Measurements from ENCODE around the gene GPR55. TPM values are rescaled to one million over a fixed set of nuclear protein-coding genes. Genes with fewer than 3 reads are reported as not detected.
"Not testable (repeated sequence)": the region's sequence is repeated elsewhere in the genome, so short reads cannot be mapped to it uniquely, and the experiment has no call there.

GPR55 gene
- total RNA-seq (ENCODE audit: insufficient read depth, low replicate concordance), result 0.96 TPM

GRCh38 chr2:230924470-230925341 lies at the start of gene GPR55:
GPR55 (minus strand) TSS chr2:230925242; CDS start chr2:230910962, 14,280 bp downstream.
- DNase-seq (ENCODE audit: low spot score), result no peak

- DNase-seq (ENCODE audit: low spot score), result no peak
Measured at GRCh38 chr2:230974096-230974913, 49.3 kb upstream of the GPR55 start.

- no peak for DNase-seq (ENCODE audit: low spot score)
Measured at GRCh38 chr2:230972046-230972445, 47.0 kb upstream of the GPR55 start.

GRCh38 chr2:230969659-230970015 lies 44.6 kb upstream of the GPR55 start:
- DNase-seq (ENCODE audit: low spot score), result no peak

GRCh38 chr2:230968921-230969658 lies 44.0 kb upstream of the GPR55 start:
- no peak for DNase-seq (ENCODE audit: low spot score)

- DNase-seq (ENCODE audit: low spot score), result not testable (repeated sequence)
Measured at GRCh38 chr2:230968314-230968713, 43.3 kb upstream of the GPR55 start.

- no peak for DNase-seq (ENCODE audit: low spot score)
Measured at GRCh38 chr2:230967113-230967512, 42.1 kb upstream of the GPR55 start.

GRCh38 chr2:230964136-230964730 lies 39.2 kb upstream of the GPR55 start:
- DNase-seq (ENCODE audit: low spot score), result no peak

GRCh38 chr2:230961091-230961491 lies 36.0 kb upstream of the GPR55 start:
- DNase-seq (ENCODE audit: low spot score), result no peak

GRCh38 chr2:230960026-230960425 lies 35.0 kb upstream of the GPR55 start:
- DNase-seq (ENCODE audit: low spot score), result no peak

GRCh38 chr2:230958820-230959756 lies 34.0 kb upstream of the GPR55 start:
- DNase-seq (ENCODE audit: low spot score), result no peak

GRCh38 chr2:230957756-230958391 lies 32.8 kb upstream of the GPR55 start:
- DNase-seq (ENCODE audit: low spot score), result no peak

GRCh38 chr2:230956827-230957755 lies 32.0 kb upstream of the GPR55 start:
- peak; percentile 60 for DNase-seq (ENCODE audit: low spot score)

- no peak for DNase-seq (ENCODE audit: low spot score)
Measured at GRCh38 chr2:230955163-230955737, 30.2 kb upstream of the GPR55 start.

- no peak for DNase-seq (ENCODE audit: low spot score)
Measured at GRCh38 chr2:230954746-230955145, 29.7 kb upstream of the GPR55 start.

GRCh38 chr2:230953845-230954244 lies 28.8 kb upstream of the GPR55 start:
- no peak for DNase-seq (ENCODE audit: low spot score)

- DNase-seq (ENCODE audit: low spot score), result no peak
Measured at GRCh38 chr2:230952226-230952956, 27.3 kb upstream of the GPR55 start.

GRCh38 chr2:230951396-230951795 lies 26.4 kb upstream of the GPR55 start:
- no peak for DNase-seq (ENCODE audit: low spot score)
